Middle frontal gyrus (tissue), 1 donor: ENCODE data around the gene PRDM16.

ENCODE experiments used
- DNase-seq: peaks from one replicate; pipeline ENCODE4 v3.0.0-alpha.2; 2015; ENCODE audit warnings: low spot score; ENCODE audit errors: extremely low spot score

The PRDM16 gene

GRCh38 chr1:3139871-3140361 lies 70.9 kb downstream of the PRDM16 start:
- DNase-seq = no peak

- DNase-seq = no peak
These were observed 71.4 kb downstream of the PRDM16 start for GRCh38 chr1:3140437-3140836.

- no peak for DNase-seq
These were observed 72.1 kb downstream of the PRDM16 start for GRCh38 chr1:3141129-3141528.

GRCh38 chr1:3141836-3142235 lies 72.8 kb downstream of the PRDM16 start:
- DNase-seq = no peak

- no peak for DNase-seq
These were observed 73.2 kb downstream of the PRDM16 start for GRCh38 chr1:3142236-3142635.

GRCh38 chr1:3142751-3143150 lies 73.7 kb downstream of the PRDM16 start:
- no peak for DNase-seq

- DNase-seq = no peak
These were observed 76.7 kb downstream of the PRDM16 start for GRCh38 chr1:3145532-3146325.

GRCh38 chr1:3146458-3146857 lies 77.5 kb downstream of the PRDM16 start:
- DNase-seq = no peak

- no peak for DNase-seq
These were observed 77.9 kb downstream of the PRDM16 start for GRCh38 chr1:3146907-3147306.

GRCh38 chr1:3148171-3148570 lies 79.2 kb downstream of the PRDM16 start:
- DNase-seq = no peak

- DNase-seq = no peak
These were observed 80.3 kb downstream of the PRDM16 start for GRCh38 chr1:3149277-3149676.

- no peak for DNase-seq
These were observed 82.5 kb downstream of the PRDM16 start for GRCh38 chr1:3151456-3151855.

- no peak for DNase-seq
These were observed 83.1 kb downstream of the PRDM16 start for GRCh38 chr1:3152143-3152542.

- DNase-seq = no peak
These were observed 84.2 kb downstream of the PRDM16 start for GRCh38 chr1:3153197-3153596.

GRCh38 chr1:3153902-3154795 lies 85.1 kb downstream of the PRDM16 start:
- no peak for DNase-seq

GRCh38 chr1:3155056-3155925 lies 86.3 kb downstream of the PRDM16 start:
- DNase-seq = no peak

- no peak for DNase-seq
These were observed 86.9 kb downstream of the PRDM16 start for GRCh38 chr1:3155926-3156220.

- DNase-seq = no peak
These were observed 87.9 kb downstream of the PRDM16 start for GRCh38 chr1:3156936-3157335.

- DNase-seq = no peak
These were observed 89.3 kb downstream of the PRDM16 start for GRCh38 chr1:3158347-3158746.

- DNase-seq = no peak
These were observed 90.1 kb downstream of the PRDM16 start for GRCh38 chr1:3159121-3159520.

GRCh38 chr1:3159996-3160395 lies 91.0 kb downstream of the PRDM16 start:
- no peak for DNase-seq
